ENCODE data around the gene ELOVL5. TPM values are rescaled to one million over a fixed set of nuclear protein-coding genes. Genes with fewer than 3 reads are reported as not detected.

The ELOVL5 gene
- polyA plus RNA-seq, 1 of the 3 experiments (the other 2 are of a cell fraction) = 31.9 TPM

DNA sequence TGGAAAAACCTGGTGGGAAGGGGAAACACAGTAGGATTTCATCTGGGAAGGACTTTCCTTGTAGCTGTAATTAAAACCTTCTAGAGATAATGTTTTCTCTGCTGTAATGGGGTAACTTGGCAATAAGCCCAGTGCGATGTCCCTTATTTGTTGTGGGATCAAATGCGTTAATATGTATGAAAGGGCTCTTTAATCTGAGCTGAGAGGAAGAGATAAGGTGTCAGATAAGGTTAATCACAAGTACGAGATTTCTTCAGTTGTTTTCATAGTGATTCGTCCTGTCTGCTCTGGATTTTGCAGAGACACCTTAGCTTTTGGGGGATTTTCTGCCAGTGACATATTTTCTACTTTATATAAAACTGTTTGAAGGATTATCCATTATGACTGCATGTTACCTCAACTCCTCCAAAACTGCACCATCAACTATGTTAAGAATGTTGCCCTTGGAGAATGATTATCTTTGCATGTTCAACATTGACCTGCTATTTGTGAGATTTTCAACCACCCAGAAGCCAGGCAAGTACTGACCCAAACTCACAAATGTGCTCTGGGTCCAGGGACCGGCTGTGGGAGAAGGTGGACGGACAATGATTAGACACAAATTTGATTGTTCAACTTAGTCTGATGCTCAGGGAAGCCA lies 21.2 kb upstream of the ELOVL5 start:
- no peak overlapping the region for H3K4me2 ChIP-seq
- no peaks in the 10 kb centered on the region for H3K4me1 ChIP-seq (ENCODE audit: control insufficient read depth in 1 of 2, insufficient read depth in 2 of 2, low read depth in 1 of 2, low read length in 1 of 2)
- no peak for DNase-seq
- H3K27ac ChIP-seq (ENCODE audit: low read depth in 2 of 2, low read length in 1 of 2) = no peak overlapping the region
- no peak overlapping the region for H3K4me3 ChIP-seq (ENCODE audit: low read depth in 2 of 2, low read length in 1 of 2)
- H3K9ac ChIP-seq = no peak overlapping the region
- TF ChIP-seq REST (IDR thresholded peaks at IDR 0.05; ENCODE audit: low read depth, low read length) (no peak), MXI1 (IDR thresholded peaks at IDR 0.05; ENCODE audit: low read depth, low read length) (no peak), NRF1 (IDR thresholded peaks at IDR 0.05; ENCODE audit: low read depth, low read length) (no peak), CTCF (IDR thresholded peaks at IDR 0.05) (no peak), SIN3A (IDR thresholded peaks at IDR 0.05; ENCODE audit: borderline replicate concordance, low read depth, low read length) (no peak), RFX5 (IDR thresholded peaks at IDR 0.05; ENCODE audit: low read length) (no peak), RXRA (IDR thresholded peaks at IDR 0.05; ENCODE audit: borderline replicate concordance, low read depth) (no peak), FOXM1 (IDR thresholded peaks at IDR 0.05; ENCODE audit: low read depth) (no peak), RAD21 (IDR thresholded peaks at IDR 0.05; ENCODE audit: low read length) (no peak), ELF1 (IDR thresholded peaks at IDR 0.05) (no peak), FOSL2 (IDR thresholded peaks at IDR 0.05; ENCODE audit: borderline replicate concordance, low read depth) (no peak), CHD2 (IDR thresholded peaks at IDR 0.05; ENCODE audit: low read length, partially characterized antibody) (no peak), IRF3 (IDR thresholded peaks at IDR 0.05; ENCODE audit: low read depth, low read length) (no peak), JUND (IDR thresholded peaks at IDR 0.05) (no peak), EP300 (IDR thresholded peaks at IDR 0.05; ENCODE audit: borderline replicate concordance in 1 of 2, low read depth in 1 of 2, low read length in 1 of 2) (no peak)
- TF ChIP-seq, protein P1, sequence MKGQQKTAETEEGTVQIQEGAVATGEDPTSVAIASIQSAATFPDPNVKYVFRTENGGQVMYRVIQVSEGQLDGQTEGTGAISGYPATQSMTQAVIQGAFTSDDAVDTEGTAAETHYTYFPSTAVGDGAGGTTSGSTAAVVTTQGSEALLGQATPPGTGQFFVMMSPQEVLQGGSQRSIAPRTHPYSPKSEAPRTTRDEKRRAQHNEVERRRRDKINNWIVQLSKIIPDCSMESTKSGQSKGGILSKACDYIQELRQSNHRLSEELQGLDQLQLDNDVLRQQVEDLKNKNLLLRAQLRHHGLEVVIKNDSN (IDR thresholded peaks at IDR 0.05; ENCODE audit: borderline replicate concordance, low read depth) = no peak
- TF ChIP-seq, protein P2, sequence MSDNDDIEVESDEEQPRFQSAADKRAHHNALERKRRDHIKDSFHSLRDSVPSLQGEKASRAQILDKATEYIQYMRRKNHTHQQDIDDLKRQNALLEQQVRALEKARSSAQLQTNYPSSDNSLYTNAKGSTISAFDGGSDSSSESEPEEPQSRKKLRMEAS (IDR thresholded peaks at IDR 0.05; ENCODE audit: low read depth) = no peak
- no peaks in the 10 kb centered on the region for H3K36me3 ChIP-seq (replicated peaks in 1 of 2; ENCODE audit: control insufficient read depth in 1 of 2, insufficient read depth in 2 of 2, low read length in 1 of 2)
- whole genome bisulfite sequencing (ENCODE audit: low lambda C conversion rate) = 36% methylated on average over 6 of the region's 6 CpGs
- H4K20me1 ChIP-seq (ENCODE audit: insufficient read depth) = no peaks in the 10 kb centered on the region
- H2AFZ ChIP-seq (ENCODE audit: low read depth) = no peak overlapping the region
- ChIA-PET CTCF (interaction anchor here (1.1 kb wide), 1 partner anchor 76 kb away, joined by 3 read pairs; no protein-coding TSS in a partner anchor), POLR2A (no interaction called here)
- no peaks in the 10 kb centered on the region for H3K9me3 ChIP-seq
- no peaks in the 10 kb centered on the region for H3K9me2 ChIP-seq
- H3K27me3 ChIP-seq (ENCODE audit: insufficient read depth) = no peaks in the 10 kb centered on the region; the same call in 1 of the 2 replicates
- H3K79me2 ChIP-seq (ENCODE audit: insufficient read depth) = no peaks in the 10 kb centered on the region
- no peaks in the 10 kb centered on the region for H3F3A ChIP-seq (replicated peaks; ENCODE audit: insufficient read depth)

All from SK-N-SH (cell line).